HS-27A (cell line): ENCODE results near the gene RNF5.
A peak's percentile ranks its signal among the peaks of the same experiment; 100 is the strongest.
"Not testable (repeated sequence)": the region's sequence is repeated elsewhere in the genome, so short reads cannot be mapped to it uniquely, and the experiment has no call there.

Experiments used
- DNase-seq: peaks from one replicate; pipeline ENCODE4 v3.0.0-alpha.2; 2012; ENCODE audit warnings: low read depth, missing footprints

The RNF5 gene

DNA sequence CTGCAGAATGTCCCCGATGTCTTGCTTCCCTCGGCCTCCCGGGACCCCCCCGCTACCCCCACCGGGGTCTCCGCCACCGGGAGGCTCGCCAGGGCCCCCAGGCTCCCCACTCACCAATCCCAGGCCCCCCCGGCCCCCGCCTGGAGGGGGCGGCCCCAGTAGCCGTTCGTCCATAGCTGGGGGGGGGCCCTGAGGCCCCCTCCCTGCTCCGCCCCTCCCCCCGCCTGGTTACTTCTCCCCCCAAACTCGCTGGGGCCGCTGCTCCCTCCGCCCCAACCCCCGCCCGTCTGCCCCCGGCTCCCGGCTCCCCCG lies 11.5 kb downstream of the RNF5 start:
- DNase-seq: no peak

DNA sequence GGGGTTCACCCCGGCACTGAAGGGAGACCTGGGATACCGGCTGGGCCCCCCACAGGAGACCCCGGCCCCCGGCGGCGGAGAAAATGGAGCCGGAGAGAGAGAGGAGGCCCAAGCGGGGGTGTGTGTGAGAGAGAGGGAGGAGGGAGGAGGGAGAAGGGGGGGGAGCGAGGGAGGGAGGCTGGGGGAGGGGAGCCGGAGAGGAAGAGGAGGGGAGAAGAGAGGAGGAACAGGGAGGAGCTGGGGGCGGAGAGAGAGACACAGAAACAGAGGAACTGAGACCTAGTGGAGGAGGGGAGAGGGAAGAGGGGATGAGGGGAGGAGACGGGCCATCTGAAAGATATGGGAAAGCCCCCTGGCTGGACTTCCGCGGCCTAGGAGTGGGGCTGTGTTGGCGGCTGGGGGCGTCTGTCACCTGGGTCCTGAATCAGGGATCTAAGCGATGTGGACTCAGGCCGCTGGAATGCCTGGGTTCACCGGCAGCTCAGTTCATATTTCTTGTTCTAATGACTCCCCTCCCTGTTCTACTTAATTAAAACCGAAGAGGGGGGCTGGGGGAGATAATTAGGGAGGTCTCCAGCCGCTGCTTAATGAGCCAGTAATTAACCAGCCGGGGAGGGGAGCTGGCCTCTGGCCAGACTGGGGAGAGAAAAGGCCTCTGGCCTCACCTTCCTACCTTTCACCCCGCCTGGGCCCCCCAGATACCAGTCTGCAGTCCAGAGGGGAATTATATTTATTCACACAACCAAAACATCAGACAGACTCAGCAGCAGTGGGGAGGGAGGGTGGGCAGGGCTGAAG lies 12.0 kb downstream of the RNF5 start, which contains the start of gene PBX2:
PBX2 (minus strand) TSS at position 149 of the 798 bp plus-strand sequence. CDS start 287 bp downstream, outside the sequence.
- peak; percentile 75 for DNase-seq

DNA sequence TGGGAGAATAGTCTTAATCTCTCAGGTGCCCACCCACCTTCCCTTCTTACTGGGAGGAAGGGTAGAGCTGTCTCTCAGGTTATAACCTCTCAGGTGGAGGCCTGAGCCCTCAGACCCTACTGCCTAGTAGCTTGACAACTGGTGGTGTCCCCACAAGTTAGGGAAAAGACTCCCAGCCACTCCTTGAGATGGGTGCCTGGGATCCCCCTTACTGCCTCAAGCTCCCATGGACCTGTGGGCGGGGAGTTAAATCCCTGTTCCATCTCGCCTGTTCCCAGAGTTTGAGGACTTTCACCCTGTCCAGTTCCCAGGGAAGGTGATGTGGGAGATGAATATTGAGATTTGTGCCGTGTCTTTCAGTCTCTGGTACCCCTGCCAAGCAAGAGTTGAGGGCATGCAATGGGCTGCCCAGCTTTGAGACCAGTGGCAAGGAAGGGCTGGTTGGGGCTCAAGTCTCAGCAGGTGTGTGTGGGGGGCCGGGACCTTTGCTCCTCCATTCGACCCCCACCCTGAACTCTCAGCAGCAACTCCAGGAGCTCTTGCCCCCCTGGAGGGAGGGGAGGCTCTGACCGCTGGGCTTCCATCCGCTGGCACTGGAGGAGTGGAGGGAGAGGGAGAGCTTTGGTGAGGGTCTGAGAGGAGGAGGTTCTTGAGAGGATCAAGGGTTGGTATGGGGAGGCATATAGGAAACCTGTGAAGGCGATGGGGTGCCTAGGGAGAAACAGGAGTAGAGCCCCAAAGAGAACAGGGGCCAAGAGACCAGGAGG lies 12.9 kb downstream of the RNF5 start:
- no peak for DNase-seq

DNA sequence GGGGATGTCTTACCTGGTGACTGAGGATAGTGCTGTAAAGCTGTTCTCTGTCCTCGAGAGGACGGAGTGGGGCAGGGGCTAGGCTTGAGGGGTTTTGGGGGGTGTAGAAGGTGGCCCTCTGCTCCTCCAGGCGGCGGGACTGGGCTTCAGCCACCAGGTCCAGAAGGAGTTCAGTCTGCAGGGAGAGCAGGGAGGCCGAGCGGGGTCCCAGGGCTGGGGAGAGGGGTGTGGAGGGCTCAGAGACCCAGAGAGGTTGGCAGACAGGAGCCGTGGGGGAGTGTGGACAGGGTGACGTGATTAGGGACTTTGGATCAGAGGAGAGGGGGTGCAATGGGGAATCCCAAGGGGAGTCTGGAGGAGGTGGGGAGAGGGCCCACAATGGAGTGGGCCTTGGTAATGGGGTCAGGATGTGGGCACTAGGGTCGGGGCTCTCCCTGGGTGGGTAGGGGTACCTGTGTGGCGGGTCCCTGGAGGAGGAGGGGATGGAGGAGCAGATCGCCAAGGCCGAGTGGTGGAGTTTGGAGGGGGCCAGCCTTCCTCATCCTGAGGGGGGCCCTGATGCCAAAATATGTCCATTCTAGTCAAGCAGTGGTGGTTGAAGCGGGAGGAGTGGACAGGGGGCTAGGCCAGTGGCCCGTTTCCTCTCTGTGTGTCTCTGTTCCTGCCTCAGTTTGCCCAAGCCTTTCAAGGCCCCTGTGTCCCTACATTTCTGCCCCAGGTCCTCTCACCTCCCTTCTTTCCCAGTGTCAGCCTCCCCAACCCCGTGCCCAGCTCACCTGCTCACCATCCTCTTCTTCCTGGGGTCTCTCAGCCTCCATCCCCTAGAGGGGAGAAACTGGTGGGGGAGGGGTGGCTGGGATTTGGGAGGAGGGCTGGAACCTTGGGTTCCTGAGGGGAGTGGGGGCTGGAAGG lies 13.7 kb downstream of the RNF5 start:
- no peak for DNase-seq

GRCh38 chr6:32192608-32193039 lies 14.4 kb downstream of the RNF5 start, which contains the start of gene GPSM3:
TSS of gene GPSM3 (minus strand) at chr6:32192643. CDS start at chr6:32192513, 130 bp downstream.
- DNase-seq: no peak

GRCh38 chr6:32193096-32193495 lies 14.9 kb downstream of the RNF5 start:
- DNase-seq: not testable (repeated sequence)

GRCh38 chr6:32194388-32194787 lies 16.2 kb downstream of the RNF5 start:
- DNase-seq: no peak

GRCh38 chr6:32194825-32195651 lies 16.8 kb downstream of the RNF5 start:
- DNase-seq: no peak

- DNase-seq: peak; percentile 99
Measured at GRCh38 chr6:32195652-32195901, 17.4 kb downstream of the RNF5 start.

GRCh38 chr6:32195902-32196681 lies 17.9 kb downstream of the RNF5 start:
- DNase-seq: no peak

DNA sequence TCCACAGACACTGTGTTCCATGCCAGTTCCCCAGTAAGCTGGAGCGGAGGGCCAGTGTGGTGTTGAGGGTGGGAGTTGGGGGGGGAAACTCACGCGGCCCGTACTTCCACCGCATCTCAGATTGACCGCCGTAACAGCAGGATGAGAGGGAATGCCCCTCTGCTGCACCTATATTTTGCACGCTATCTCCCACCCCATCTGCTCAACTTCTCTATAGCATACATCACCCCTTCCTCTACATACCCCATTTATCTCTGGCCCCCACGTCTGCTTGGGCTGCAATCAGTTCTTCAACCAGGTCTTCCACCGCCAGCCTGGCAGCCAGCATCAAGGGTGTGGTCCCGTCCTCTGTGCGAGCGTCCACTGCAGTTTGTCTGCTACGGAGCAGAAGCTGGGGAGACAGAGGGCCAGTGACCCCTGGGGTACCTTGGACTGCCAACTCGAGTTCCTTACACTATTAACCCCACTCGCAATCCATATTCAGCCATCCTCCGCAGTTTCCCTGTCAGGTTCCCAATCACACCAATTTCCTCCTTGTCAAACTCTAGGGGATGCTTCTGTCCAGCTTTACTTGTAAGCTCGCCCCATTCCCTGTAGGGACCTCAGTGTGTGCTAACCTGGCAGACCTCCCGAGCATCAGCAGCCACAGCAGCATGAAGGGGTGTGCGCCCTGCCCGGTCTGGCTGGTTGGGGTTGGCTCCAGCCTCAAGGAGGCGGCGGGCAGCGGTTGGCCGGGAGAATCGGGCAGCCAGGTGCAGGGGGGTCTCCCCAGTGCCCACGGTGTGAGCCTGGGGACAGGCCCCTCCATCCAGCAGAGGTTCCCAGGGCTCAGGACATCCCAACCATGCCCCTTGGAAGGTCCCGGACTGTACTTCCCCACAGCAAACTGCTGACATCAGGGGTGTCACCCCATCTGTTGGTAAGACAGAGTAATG lies 18.7 kb downstream of the RNF5 start:
- DNase-seq: no peak

DNA sequence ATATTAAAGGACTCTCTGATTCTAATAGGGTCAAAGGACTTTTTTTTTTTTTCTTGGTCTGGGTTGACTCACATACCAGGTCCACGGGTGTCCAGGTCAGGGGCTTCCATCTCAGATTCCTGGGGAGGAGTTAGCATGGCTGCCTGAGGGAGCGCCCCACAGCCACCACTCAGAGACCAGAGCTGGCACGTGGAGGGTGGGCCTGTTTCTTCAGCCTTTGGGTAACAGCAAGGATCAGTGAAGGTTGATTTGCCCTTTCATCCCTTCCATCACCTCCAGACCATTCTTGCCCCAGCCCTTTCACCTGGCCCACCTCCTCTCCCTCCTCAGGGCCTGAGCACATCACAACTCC lies 20.1 kb downstream of the RNF5 start:
- no peak for DNase-seq

GRCh38 chr6:32198866-32199265 lies 20.7 kb downstream of the RNF5 start:
- no peak for DNase-seq

DNA sequence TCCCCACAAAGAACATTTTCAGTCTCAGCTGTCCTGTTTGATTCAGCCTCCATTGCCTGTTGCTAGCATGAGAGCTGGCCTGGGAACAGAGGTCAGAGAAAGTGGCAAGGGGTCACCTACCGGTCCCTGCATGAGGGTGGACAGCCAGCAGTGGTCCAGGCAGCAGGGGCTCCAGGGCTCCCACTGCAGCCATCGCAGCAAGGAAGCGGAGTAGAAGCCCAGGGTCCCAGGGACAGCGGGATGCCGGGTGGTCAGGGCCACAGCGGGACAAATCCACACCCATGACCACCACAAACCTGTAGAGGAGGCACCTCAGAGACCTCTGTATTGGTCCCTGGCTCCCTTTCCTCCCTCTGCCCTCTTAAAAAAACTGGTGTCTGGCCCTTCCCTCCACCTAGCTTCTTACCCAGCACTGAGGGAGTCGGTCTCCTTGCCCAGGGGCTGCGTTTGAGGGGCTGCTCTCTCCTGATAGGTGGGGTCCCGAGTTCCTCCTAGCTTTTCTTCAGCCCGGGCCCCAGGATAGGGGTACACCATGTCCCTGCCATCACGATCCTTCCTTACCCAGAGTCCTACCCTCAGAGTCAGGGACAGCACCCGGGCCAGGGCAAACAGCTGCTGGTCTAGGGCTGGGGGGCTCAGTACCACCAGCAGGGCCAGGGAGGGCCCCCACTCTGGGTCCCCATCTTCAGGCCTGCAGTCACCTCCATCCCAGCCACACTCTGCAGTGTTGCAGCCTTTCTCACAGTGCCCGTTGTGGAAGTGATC lies 22.7 kb downstream of the RNF5 start:
- no peak for DNase-seq

DNA sequence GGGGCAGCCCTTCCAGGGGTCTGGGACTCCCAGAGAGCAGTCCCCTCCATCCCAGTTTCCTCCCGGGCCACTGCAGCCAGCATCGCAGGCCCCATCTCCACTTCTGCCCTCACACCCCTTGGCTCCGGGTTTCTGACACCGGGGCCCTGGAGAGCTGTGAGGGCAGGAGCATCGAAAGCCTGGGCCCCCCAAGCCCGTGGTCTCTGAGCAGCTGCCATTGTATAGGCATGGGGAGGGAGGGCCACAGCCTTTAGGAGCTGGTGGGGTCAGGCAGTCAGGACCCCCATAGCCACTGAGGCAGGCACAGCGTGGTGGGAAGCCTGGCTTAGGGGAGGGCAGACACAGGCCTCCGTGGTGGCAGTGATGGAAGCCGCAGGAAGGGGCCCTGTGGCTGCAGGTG lies 24.0 kb downstream of the RNF5 start:
- no peak for DNase-seq

DNA sequence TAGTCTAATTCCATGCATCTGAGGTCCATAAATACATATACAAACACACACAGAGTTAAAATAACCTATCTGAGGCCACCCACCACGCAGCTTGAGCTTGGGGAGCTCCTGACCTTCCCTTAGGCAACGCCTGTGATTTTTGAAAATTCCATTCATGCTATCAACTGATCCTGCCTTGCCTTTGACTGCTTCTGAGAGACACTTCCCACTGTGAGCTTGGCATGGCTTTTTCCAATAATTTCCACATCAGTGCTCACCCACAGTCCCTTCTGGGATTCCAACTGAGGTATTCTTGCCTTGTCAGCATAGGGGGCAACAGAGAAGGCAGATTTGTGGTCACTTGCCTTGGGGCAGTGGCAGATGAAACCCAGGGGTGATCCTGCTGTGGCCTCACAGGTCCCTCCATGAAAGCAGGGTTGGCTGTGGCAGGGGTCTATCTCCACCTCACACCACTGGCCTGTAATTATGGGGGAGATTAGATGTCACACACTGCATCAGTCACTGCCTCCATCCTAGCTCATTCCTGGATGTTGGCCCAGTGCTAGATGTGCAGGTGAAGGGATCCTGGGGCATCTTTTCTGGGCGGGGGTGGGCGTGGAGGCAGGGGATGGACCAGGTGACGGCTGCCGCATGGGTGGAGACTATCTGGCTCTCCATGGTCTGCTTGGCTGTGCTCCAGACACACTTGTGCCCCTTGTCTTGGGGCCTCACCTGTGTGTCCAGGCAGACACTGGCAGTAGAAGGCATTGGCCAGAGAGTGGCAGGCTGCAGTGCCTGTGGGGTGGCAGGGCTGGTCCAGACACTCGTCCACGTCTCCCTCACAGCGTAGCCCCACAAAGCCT lies 25.4 kb downstream of the RNF5 start:
- DNase-seq: no peak

DNA sequence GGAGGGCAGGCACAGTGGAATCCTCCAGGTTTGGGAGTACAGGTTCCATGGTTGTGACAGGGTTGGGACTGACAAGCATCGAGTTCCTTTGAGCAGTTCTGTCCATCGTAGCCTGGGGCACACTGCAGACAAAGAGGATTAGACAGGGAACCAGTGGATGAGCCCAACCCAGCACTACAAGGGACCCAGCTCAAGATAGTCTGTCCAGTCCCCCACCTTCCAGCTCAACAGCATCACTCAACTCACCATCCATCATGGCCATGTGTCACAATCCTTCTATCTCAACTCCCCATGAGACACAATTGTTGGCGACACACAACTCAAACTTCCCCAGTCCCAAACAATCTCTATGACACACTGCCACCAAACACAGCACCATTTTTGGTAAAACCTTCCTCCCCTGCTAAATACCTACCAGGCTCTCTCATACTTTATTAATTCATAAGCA lies 26.1 kb downstream of the RNF5 start:
- DNase-seq: no peak

- no peak for DNase-seq
Measured at GRCh38 chr6:32208996-32209395, 30.8 kb downstream of the RNF5 start.
